ENCODE results near the gene DFFB.

DNA sequence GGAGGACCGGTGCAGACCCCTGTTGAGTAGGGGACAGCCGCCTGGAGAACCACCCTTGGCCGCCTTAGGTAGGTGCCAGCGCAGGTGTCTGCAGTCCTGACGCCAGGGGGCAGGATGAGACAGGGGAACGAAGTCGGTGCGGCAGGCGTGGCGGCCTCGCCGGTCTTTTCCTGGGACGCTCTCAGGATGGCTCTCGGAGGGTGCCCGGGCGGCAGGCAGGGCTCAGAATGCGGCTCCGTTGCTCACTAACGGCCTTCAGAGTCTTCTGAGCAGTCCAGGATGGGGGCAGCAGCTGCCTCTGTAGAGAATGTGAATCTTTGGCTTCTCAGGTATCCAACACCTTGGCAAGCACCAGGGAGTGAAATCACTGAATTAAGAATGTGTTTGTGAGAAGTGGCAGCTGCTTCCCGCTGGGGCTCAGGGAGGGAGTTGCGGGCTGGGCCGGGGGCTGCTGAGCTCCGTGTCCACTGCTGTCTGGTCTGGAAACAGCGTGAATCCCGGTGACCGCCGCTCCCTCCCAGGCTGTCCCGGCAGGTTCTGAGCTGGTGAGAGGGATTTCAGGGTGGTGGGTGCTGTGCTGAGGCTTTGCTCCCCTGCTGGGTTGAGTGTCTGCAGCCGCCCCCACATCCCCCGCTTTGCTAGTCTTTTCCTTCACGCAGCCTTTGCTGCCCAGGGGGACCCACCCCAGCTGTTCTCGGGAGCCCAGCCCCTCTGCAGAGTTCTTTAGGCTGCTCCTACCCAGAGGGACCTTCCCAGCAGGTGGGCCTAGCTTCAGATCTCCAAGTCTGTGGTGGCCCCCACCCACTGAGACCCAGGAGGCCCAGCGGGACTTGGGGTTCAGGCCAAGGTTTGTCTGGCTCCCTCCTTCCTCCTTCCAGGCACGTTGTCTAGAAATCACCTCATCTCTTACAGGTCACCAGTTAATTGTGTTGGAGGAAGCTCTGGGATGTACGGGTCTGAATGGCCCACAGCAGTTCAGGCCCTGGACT is 53.9 kb downstream of the DFFB start:
- TF ChIP-seq, protein P1, sequence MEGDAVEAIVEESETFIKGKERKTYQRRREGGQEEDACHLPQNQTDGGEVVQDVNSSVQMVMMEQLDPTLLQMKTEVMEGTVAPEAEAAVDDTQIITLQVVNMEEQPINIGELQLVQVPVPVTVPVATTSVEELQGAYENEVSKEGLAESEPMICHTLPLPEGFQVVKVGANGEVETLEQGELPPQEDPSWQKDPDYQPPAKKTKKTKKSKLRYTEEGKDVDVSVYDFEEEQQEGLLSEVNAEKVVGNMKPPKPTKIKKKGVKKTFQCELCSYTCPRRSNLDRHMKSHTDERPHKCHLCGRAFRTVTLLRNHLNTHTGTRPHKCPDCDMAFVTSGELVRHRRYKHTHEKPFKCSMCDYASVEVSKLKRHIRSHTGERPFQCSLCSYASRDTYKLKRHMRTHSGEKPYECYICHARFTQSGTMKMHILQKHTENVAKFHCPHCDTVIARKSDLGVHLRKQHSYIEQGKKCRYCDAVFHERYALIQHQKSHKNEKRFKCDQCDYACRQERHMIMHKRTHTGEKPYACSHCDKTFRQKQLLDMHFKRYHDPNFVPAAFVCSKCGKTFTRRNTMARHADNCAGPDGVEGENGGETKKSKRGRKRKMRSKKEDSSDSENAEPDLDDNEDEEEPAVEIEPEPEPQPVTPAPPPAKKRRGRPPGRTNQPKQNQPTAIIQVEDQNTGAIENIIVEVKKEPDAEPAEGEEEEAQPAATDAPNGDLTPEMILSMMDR (conservative IDR thresholded peaks at IDR 0.05) = peak; percentile 92
- no peak for TF ChIP-seq ZFX (IDR thresholded peaks at IDR 0.05)

All from C4-2B (cell line).